GOT3 (cell line): ENCODE results near the gene UGT1A4.
"Not testable (repeated sequence)": the region's sequence is repeated elsewhere in the genome, so short reads cannot be mapped to it uniquely, and the experiment has no call there.

ENCODE experiments used
- DNase-seq: peaks from one replicate; lab custom pipeline; 2025; ENCODE audit warnings: mixed read lengths; lab: John Stamatoyannopoulos, UW

UGT1A4 gene

GRCh38 chr2:233750689-233751088 is 32.2 kb downstream of the UGT1A4 start:
- DNase-seq: not testable (repeated sequence)

- not testable (repeated sequence) for DNase-seq
These were observed 32.9 kb downstream of the UGT1A4 start for GRCh38 chr2:233751212-233752009.

GRCh38 chr2:233754872-233755611 is 36.5 kb downstream of the UGT1A4 start:
- no peak for DNase-seq

GRCh38 chr2:233756429-233757081 is 38.0 kb downstream of the UGT1A4 start:
- DNase-seq: no peak

GRCh38 chr2:233758141-233758540 is 39.6 kb downstream of the UGT1A4 start:
- no peak for DNase-seq

- no peak for DNase-seq
These were observed 40.3 kb downstream of the UGT1A4 start for GRCh38 chr2:233758849-233759248.

- DNase-seq: no peak
These were observed 41.5 kb downstream of the UGT1A4 start, which contains the start of gene UGT1A1 for GRCh38 chr2:233760043-233760442. TSS of gene UGT1A1 (plus strand) at chr2:233760270. CDS start at chr2:233760288, 18 bp downstream.

- no peak for DNase-seq
These were observed 42.7 kb downstream of the UGT1A4 start for GRCh38 chr2:233761040-233761769.

GRCh38 chr2:233764264-233764663 is 45.7 kb downstream of the UGT1A4 start:
- no peak for DNase-seq

- no peak for DNase-seq
These were observed 46.2 kb downstream of the UGT1A4 start for GRCh38 chr2:233764761-233765160.

- DNase-seq: no peak
These were observed 47.9 kb downstream of the UGT1A4 start for GRCh38 chr2:233766416-233766815.

- DNase-seq: no peak
These were observed 49.5 kb downstream of the UGT1A4 start for GRCh38 chr2:233768076-233768475.

GRCh38 chr2:233769260-233769659 is 50.7 kb downstream of the UGT1A4 start:
- DNase-seq: no peak

GRCh38 chr2:233772153-233772552 is 53.6 kb downstream of the UGT1A4 start:
- no peak for DNase-seq

- DNase-seq: no peak
These were observed 54.0 kb downstream of the UGT1A4 start for GRCh38 chr2:233772583-233772982.

- no peak for DNase-seq
These were observed 55.3 kb downstream of the UGT1A4 start for GRCh38 chr2:233773854-233774253.

GRCh38 chr2:233775414-233775813 is 56.9 kb downstream of the UGT1A4 start:
- no peak for DNase-seq

- no peak for DNase-seq
These were observed 59.5 kb downstream of the UGT1A4 start, which contains the start of gene MROH2A for GRCh38 chr2:233778030-233778429. TSS of gene MROH2A (plus strand) at chr2:233778330. CDS start at chr2:233779359, 1,029 bp downstream.

GRCh38 chr2:233779722-233780121 is 61.2 kb downstream of the UGT1A4 start:
- no peak for DNase-seq

- DNase-seq: no peak
These were observed 62.2 kb downstream of the UGT1A4 start for GRCh38 chr2:233780771-233781170.

- no peak for DNase-seq
These were observed 71.0 kb downstream of the UGT1A4 start for GRCh38 chr2:233789554-233789953.
